GM12801 (cell line): Measurements from ENCODE around the gene MFSD12.

Experiments
- CTCF ChIP-seq: IDR thresholded peaks from one replicate; pipeline ENCODE4 v1.5.1; 2011; ENCODE audit warnings: control low read depth; ENCODE audit not compliant: insufficient read length; ENCODE audit errors: extremely low read depth

The MFSD12 gene

GRCh38 chr19:3554254-3555083 is 2.9 kb downstream of the MFSD12 start:
- no peak for TF ChIP-seq CTCF

- no peak for TF ChIP-seq CTCF
Measured at GRCh38 chr19:3551792-3552095, 5.6 kb downstream of the MFSD12 start.

GRCh38 chr19:3550947-3551791 is 6.2 kb downstream of the MFSD12 start:
- TF ChIP-seq CTCF: no peak

GRCh38 chr19:3549816-3550215 is 7.6 kb downstream of the MFSD12 start:
- TF ChIP-seq CTCF: no peak

- no peak for TF ChIP-seq CTCF
Measured at GRCh38 chr19:3548606-3549005, 8.8 kb downstream of the MFSD12 start.

GRCh38 chr19:3547767-3548282 is 9.6 kb downstream of the MFSD12 start:
- TF ChIP-seq CTCF: no peak

- no peak for TF ChIP-seq CTCF
Measured at GRCh38 chr19:3547301-3547731, 10.1 kb downstream of the MFSD12 start.
